B cell (primary cell): ENCODE data around the gene ERCC1. TPM values are rescaled to one million over a fixed set of nuclear protein-coding genes. Genes with fewer than 3 reads are reported as not detected.
A peak's percentile ranks its signal among the peaks of the same experiment; 100 is the strongest.

Experiments
- ATAC-seq: fragments of 200-7000 bp; cut with Tn5 transposase; one replicate; pipeline ENCODE4 v1.10.0; 2021; ENCODE audit warnings: low read depth, mild to moderate bottlenecking, moderate number of reproducible peaks, moderate library complexity
- CTCF ChIA-PET: fragments of 350-600 bp; sonication (Branson Sonifier 250); formaldehyde crosslinking; loops from one replicate; lab custom pipeline; 2021; ENCODE audit warnings: antibody characterized with exemption, inconsistent platforms; lab: Charles Lee
- POLR2A ChIA-PET: fragments of 350-600 bp; sonication (Branson Sonifier 250); formaldehyde crosslinking; loops from one replicate; lab custom pipeline; 2021; ENCODE audit warnings: antibody characterized with exemption; lab: Charles Lee
- DNase-seq: peaks from one replicate; pipeline ENCODE4 v3.0.0; 2013
- H2AFZ ChIP-seq: 2 replicates; pipeline ENCODE4 v1.6.1; 2012; ENCODE audit warnings: mild to moderate bottlenecking, low read depth, low read length; ENCODE audit not compliant: insufficient read depth, poor library complexity, severe bottlenecking
- H3K27ac ChIP-seq, 2 donors: 1 replicate in 1 of 2; 2 replicates in 1 of 2; pipeline ENCODE4 v1.5.1; 2012 to 2013; ENCODE audit warnings: low read length in 2 of 2, mild to moderate bottlenecking in 2 of 2, moderate library complexity in 1 of 2
- H3K27me3 ChIP-seq, 4 experiments: fragments of 200-600 bp in 1 of 4; sonication (generic) in 1 of 4; replicated peaks in 1 of 4; 1 replicate in 2 of 4; 2 replicates in 2 of 4; pipeline versions ENCODE4 v1.6.1 to v1.7.0; 2013 to 2016; ENCODE audit warnings: low read length in 3 of 4, mild to moderate bottlenecking in 2 of 4, mixed read lengths in 1 of 4, moderate library complexity in 1 of 4; ENCODE audit not compliant: insufficient read depth in 4 of 4, control insufficient read depth in 3 of 4; ENCODE audit errors: control extremely low read depth in 1 of 4
- H3K36me3 ChIP-seq, 2 experiments: replicated peaks in 1 of 2; 1 replicate in 1 of 2; 2 replicates in 1 of 2; pipeline versions ENCODE4 v1.6.1 to v1.7.1; 2013; ENCODE audit warnings: low read length in 1 of 2; ENCODE audit not compliant: insufficient read depth in 2 of 2, control insufficient read depth in 1 of 2; ENCODE audit errors: control extremely low read depth in 1 of 2, extremely low read depth in 1 of 2
- H3K4me1 ChIP-seq, 2 donors: fragments of 200-600 bp in 1 of 2; sonication (generic) in 1 of 2; 1 replicate in 1 of 2; 2 replicates in 1 of 2; pipeline versions ENCODE4 v1.5.1 to v1.6.1; 2013 to 2017; ENCODE audit warnings: low read length in 2 of 2; ENCODE audit not compliant: control insufficient read depth in 2 of 2, insufficient read depth in 2 of 2
- H3K4me2 ChIP-seq: replicated peaks from 2 replicates; pipeline ENCODE3; 2012; ENCODE audit warnings: mild to moderate bottlenecking, low read depth, low read length; ENCODE audit not compliant: poor library complexity, severe bottlenecking
- H3K4me3 ChIP-seq, 5 experiments: fragments of 200-600 bp in 1 of 5; sonication (generic) in 1 of 5; 1 replicate in 3 of 5; 2 replicates in 2 of 5; pipeline versions ENCODE4 v1.5.1 to v1.7.0; 2011 to 2016; ENCODE audit warnings: low read length in 4 of 5, mild to moderate bottlenecking in 4 of 5, low read depth in 2 of 5, control low read depth in 1 of 5, moderate library complexity in 1 of 5; ENCODE audit not compliant: insufficient read depth in 1 of 5; ENCODE audit errors: control extremely low read depth in 1 of 5, extremely low read depth in 1 of 5
- H3K79me2 ChIP-seq: fragments of 200-600 bp; sonication (generic); one replicate; pipeline ENCODE4 v1.6.0; 2016; ENCODE audit warnings: low read length; ENCODE audit not compliant: control insufficient read depth, insufficient read depth
- H3K9ac ChIP-seq: fragments of 200-600 bp; sonication (generic); 2 replicates; pipeline ENCODE4 v1.6.1; 2017; ENCODE audit warnings: mild to moderate bottlenecking, low read length, moderate library complexity
- H3K9me3 ChIP-seq, 3 donors: one replicate each; pipeline versions ENCODE4 v1.6.1 to v1.7.1; 2013; ENCODE audit warnings: low read length in 2 of 3; ENCODE audit not compliant: control insufficient read depth in 2 of 3, insufficient read depth in 1 of 3; ENCODE audit errors: control extremely low read depth in 1 of 3
- H4K20me1 ChIP-seq: 2 replicates; pipeline ENCODE4 v1.6.0; 2012; ENCODE audit warnings: mild to moderate bottlenecking, low read length; ENCODE audit not compliant: insufficient read depth, control insufficient read depth, poor library complexity, severe bottlenecking
- H3K27ac Mint-ChIP-seq: one replicate; pipeline ENCODE4 v1.8.0; 2021; ENCODE audit warnings: mixed read lengths
- H3K27me3 Mint-ChIP-seq: one replicate; pipeline ENCODE4 v1.8.0; 2021; ENCODE audit warnings: mixed read lengths
- H3K4me1 Mint-ChIP-seq: one replicate; pipeline ENCODE4 v1.8.0; 2021; ENCODE audit warnings: mixed read lengths
- H3K4me3 Mint-ChIP-seq: one replicate; pipeline ENCODE4 v1.8.0; 2021; ENCODE audit warnings: mixed read lengths
- H3K9me3 Mint-ChIP-seq: one replicate; pipeline ENCODE4 v1.8.0; 2022; ENCODE audit warnings: mixed read lengths; ENCODE audit not compliant: insufficient read depth
- EZH2 ChIP-seq: IDR thresholded peaks from 2 replicates; pipeline ENCODE4 v1.6.1; 2012; ENCODE audit warnings: borderline replicate concordance, low read depth, mild to moderate bottlenecking, moderate library complexity, low read length; ENCODE audit not compliant: insufficient read depth, poor library complexity, severe bottlenecking
- WGBS: methylation state at CpG from one replicate; pipeline ENCODE4 v1.1.5; 2013; ENCODE audit warnings: missing lambda C conversion rate; ENCODE audit not compliant: insufficient coverage; 5-methylcytosine and 5-hydroxymethylcytosine counted together
- intact Hi-C: fragments of 100-400 bp; cut with micrococcal nuclease; formaldehyde crosslinking; loops from one replicate; pipeline ENCODE4 v1.10.0; 2022
- polyA plus RNA-seq: library from polyadenylated mRNA; depleted of rRNA; stranded (reverse); fragments of >200 nt; gene quantifications from 2 replicates; pipeline ENCODE4 v1.2.3, GENCODE V29; 2012
- total RNA-seq, 2 donors: library from RNA; stranded (reverse); fragments of 120-200 nt in 1 of 2; gene quantifications; 1 replicate in 1 of 2; 2 replicates in 1 of 2; pipeline versions ENCODE4 v1.2.3 to v1.2.4, GENCODE V29; 2013 to 2022
- TF ChIP-seq, protein P1 (sequence below): fragments of 200-600 bp; IDR thresholded peaks from one replicate; pipeline ENCODE4 v1.8.0; 2022; ENCODE audit warnings: antibody characterized with exemption, mild to moderate bottlenecking

The ERCC1 gene
- total and polyA plus RNA-seq, 2 donors (not counting 1 experiment from before 2014, with no cell fraction given): 75.7 to 81.9 TPM

DNA sequence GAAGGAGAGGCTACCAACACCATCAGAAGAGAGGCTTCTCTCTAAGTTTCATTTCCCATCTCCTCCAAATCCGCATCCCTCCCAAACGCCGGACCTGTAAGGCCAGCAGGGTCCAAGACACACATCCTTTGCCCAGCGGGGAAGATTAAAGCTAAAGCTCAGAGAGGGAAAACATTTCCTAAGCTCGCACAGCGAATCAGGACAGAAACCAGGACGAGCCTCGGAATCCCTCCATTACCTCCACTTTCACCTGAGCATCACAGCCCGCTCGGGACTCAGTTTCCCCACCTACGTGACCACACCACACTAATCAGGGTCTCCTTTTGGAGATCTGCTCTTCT is 43.4 kb upstream of the ERCC1 start:
- TF ChIP-seq EZH2: no peak
- TF ChIP-seq, protein P1, sequence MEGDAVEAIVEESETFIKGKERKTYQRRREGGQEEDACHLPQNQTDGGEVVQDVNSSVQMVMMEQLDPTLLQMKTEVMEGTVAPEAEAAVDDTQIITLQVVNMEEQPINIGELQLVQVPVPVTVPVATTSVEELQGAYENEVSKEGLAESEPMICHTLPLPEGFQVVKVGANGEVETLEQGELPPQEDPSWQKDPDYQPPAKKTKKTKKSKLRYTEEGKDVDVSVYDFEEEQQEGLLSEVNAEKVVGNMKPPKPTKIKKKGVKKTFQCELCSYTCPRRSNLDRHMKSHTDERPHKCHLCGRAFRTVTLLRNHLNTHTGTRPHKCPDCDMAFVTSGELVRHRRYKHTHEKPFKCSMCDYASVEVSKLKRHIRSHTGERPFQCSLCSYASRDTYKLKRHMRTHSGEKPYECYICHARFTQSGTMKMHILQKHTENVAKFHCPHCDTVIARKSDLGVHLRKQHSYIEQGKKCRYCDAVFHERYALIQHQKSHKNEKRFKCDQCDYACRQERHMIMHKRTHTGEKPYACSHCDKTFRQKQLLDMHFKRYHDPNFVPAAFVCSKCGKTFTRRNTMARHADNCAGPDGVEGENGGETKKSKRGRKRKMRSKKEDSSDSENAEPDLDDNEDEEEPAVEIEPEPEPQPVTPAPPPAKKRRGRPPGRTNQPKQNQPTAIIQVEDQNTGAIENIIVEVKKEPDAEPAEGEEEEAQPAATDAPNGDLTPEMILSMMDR: no peak
- peak overlapping the region; percentile 99 for H3K9ac ChIP-seq
- peak overlapping the region; percentile 93 for H3K4me2 ChIP-seq
- H3K9me3 Mint-ChIP-seq: no peaks in the 10 kb centered on the region
- DNase-seq: no peak
- peaks cover 0 to 16% (median 6%) of the 10 kb centered on the region in 4 experiments for H3K27me3 ChIP-seq
- H3K36me3 ChIP-seq: no peaks in the 10 kb centered on the region
- WGBS: 3% methylated on average over 10 of the region's 11 CpGs
- intact Hi-C loops: loop anchor here (1.0 kb wide), 2 partner anchors 16 to 24 kb away; no protein-coding TSS in a partner anchor
- H3K27ac ChIP-seq: peak overlapping the region; percentile 96 to 100
- no peaks in the 10 kb centered on the region for H3K9me3 ChIP-seq
- H4K20me1 ChIP-seq: peaks cover 41% of the 10 kb centered on the region
- peaks cover 11% of the 10 kb centered on the region for H3K27me3 Mint-ChIP-seq
- H3K4me1 ChIP-seq: peaks cover 29 to 52% of the 10 kb centered on the region in 2 donors
- POLR2A ChIA-PET: interaction anchor here (0.6 to 4.2 kb wide), 8 partner anchors 10 to 225 kb away, joined by 3 to 45 read pairs (median 6); partner anchors contain the start of genes QPCTL and SNRPD2
- peak overlapping the region; percentile 44 to 100 (median 95) for H3K4me3 ChIP-seq
- no peaks in the 10 kb centered on the region for H3K79me2 ChIP-seq
- CTCF ChIA-PET: interaction anchor here (0.8 to 7.3 kb wide), 9 partner anchors 8 to 175 kb away, joined by 3 to 98 read pairs (median 7); no protein-coding TSS in a partner anchor
- peak overlapping the region; percentile 86 for H2AFZ ChIP-seq
- H3K4me3 Mint-ChIP-seq: peak overlapping the region; percentile 92
- peaks cover 39% of the 10 kb centered on the region for H3K4me1 Mint-ChIP-seq
- ATAC-seq: no peak
- H3K27ac Mint-ChIP-seq: peak overlapping the region; percentile 95

DNA sequence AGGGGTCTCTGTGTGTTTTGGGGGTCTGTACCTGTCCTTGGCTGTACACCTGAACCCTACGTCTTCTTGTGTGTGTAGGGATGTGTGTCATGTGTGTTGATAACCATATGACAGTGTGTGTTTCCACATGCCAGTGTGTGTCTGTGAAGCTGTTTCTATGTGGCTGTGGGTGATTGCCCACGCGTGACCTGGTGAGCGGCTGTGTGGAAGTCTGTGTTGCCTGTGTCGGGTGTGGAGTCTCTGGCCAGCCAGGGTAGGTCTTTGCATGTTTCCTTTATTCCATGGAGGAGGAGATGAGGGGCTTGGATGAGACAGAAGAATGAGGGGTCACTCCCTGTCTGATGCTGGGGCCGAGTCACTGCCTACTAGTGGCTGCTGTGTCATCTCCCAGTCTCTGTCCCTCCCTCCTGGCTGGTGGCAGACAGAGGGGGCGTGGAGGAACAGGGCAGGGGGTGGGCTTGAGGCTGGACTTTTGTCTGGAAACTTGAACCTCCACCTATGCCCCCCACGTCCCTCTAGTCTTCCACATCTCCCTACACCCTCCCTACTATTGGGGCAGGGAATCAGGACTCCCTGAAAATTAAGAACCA is 41.2 kb upstream of the ERCC1 start:
- no peak overlapping the region for H2AFZ ChIP-seq
- no peaks in the 10 kb centered on the region for H3K79me2 ChIP-seq
- WGBS: 44% methylated on average over 6 of the region's 8 CpGs
- Mint-ChIP-seq H3K4me1 (peaks cover 26% of the 10 kb centered on the region), H3K4me3 (no peak overlapping the region), H3K27me3 (peaks cover 7% of the 10 kb centered on the region), H3K9me3 (no peaks in the 10 kb centered on the region), H3K27ac (peak overlapping the region; percentile 15)
- no peak for ATAC-seq
- no peak overlapping the region for H3K4me2 ChIP-seq
- peaks cover 9 to 41% of the 10 kb centered on the region in 2 donors for H3K4me1 ChIP-seq
- peaks cover 0 to 8% (median 4%) of the 10 kb centered on the region in 4 experiments for H3K27me3 ChIP-seq
- H3K4me3 ChIP-seq: no peak overlapping the region
- ChIA-PET CTCF (interaction anchor here (1.3 to 7.3 kb wide), 3 partner anchors 10 to 25 kb away, joined by 3 to 93 read pairs (median 5); no protein-coding TSS in a partner anchor), POLR2A (no interaction called here)
- intact Hi-C loops: loop anchor here (1.0 kb wide), 1 partner anchor 9 kb away; no protein-coding TSS in a partner anchor
- no peak overlapping the region for H3K9ac ChIP-seq
- no peaks in the 10 kb centered on the region for H3K36me3 ChIP-seq
- H3K27ac ChIP-seq: no peak overlapping the region
- H3K9me3 ChIP-seq: no peaks in the 10 kb centered on the region
- H4K20me1 ChIP-seq: peaks cover 21% of the 10 kb centered on the region
- peak; percentile 55 for DNase-seq
- TF ChIP-seq, protein P1: no peak
- no peak for TF ChIP-seq EZH2
